K562 (cell line): ENCODE measurements around the gene OSTF1. TPM values are rescaled to one million over a fixed set of nuclear protein-coding genes. Genes with fewer than 3 reads are reported as not detected.

Source experiments
- ATAC-seq: fragments of 200-7000 bp; cut with Tn5 transposase; 3 replicates; pipeline ENCODE4 v1.9.1; 2020; ENCODE audit warnings: moderate library complexity
- BruUV-seq: library from RNA; stranded (reverse); fragments of 400-500 nt; replicated peaks from 2 replicates; lab custom pipeline; 2021; lab: Mats Ljungman, UMichigan
- CTCF ChIA-PET: fragments of 300-600 bp; formaldehyde crosslinking; extraction: SDS; loops from one replicate; lab custom pipeline; 2021; ENCODE audit warnings: low intra/inter-chr PET ratio; lab: Yijun Ruan, JAX
- POLR2A ChIA-PET: fragments of 300-600, 350-650 bp; sonication (Branson Sonifier 250); formaldehyde crosslinking; extraction: SDS; loops from one replicate; lab custom pipeline; 2021; ENCODE audit warnings: antibody characterized with exemption, inconsistent platforms; lab: Yijun Ruan, JAX
- DNase-seq, 4 experiments: peaks; one replicate each; pipeline versions ENCODE4 v3.0.0 to v3.0.0-alpha.2; 2011 to 2018; ENCODE audit warnings: low spot score in 3 of 4, mixed read lengths in 3 of 4; ENCODE audit errors: extremely low read depth in 1 of 4
- FAIRE-seq: peaks from 2 replicates; lab custom pipeline; 2011; peaks lifted over from hg19 to GRCh38; lab: Jason Lieb, UNC
- H2AFZ ChIP-seq: 2 replicates; pipeline ENCODE4 v1.6.0; 2011; ENCODE audit warnings: low read depth, low read length, control low read depth, inconsistent platforms
- H3K27ac ChIP-seq: fragments of 200-600 bp; 3 replicates; pipeline ENCODE4 v1.8.0; 2011; ENCODE audit warnings: low read depth, mild to moderate bottlenecking, control low read depth, inconsistent platforms, low read length, moderate library complexity, mixed read lengths; ENCODE audit errors: extremely low read depth
- H3K27me3 ChIP-seq, 2 experiments: fragments of 300-600 bp in 1 of 2; 2 replicates in 1 of 2; 3 replicates in 1 of 2; pipeline versions ENCODE4 v1.6.0 to v1.8.0; 2011; ENCODE audit warnings: inconsistent platforms in 2 of 2, low read length in 2 of 2, mild to moderate bottlenecking in 1 of 2, mixed read lengths in 1 of 2, moderate library complexity in 1 of 2; ENCODE audit not compliant: control insufficient read depth in 2 of 2, insufficient read depth in 2 of 2
- H3K36me3 ChIP-seq: fragments of 300-600 bp; 3 replicates; pipeline ENCODE4 v1.8.0; 2011; ENCODE audit warnings: mild to moderate bottlenecking, low read length, inconsistent platforms; ENCODE audit not compliant: control insufficient read depth, insufficient read depth
- H3K4me1 ChIP-seq, 2 experiments: fragments of 200-600 bp in 1 of 2; replicated peaks in 1 of 2; 2 replicates in 1 of 2; 3 replicates in 1 of 2; pipeline versions ENCODE4 v1.5.1 to v1.8.0; 2011; ENCODE audit warnings: inconsistent platforms in 2 of 2, low read length in 2 of 2, mild to moderate bottlenecking in 1 of 2, mixed read lengths in 1 of 2, moderate library complexity in 1 of 2; ENCODE audit not compliant: control insufficient read depth in 2 of 2, insufficient read depth in 2 of 2
- H3K4me2 ChIP-seq: 2 replicates; pipeline ENCODE4 v1.6.1; 2011; ENCODE audit warnings: low read length, control low read depth, inconsistent platforms, mixed read lengths; ENCODE audit not compliant: insufficient read depth
- H3K4me3 ChIP-seq: fragments of 200-600 bp; sonication (generic), shearing (Covaris generic); 2 replicates; pipeline ENCODE4 v1.5.1; 2016; ENCODE audit warnings: control low read depth, inconsistent platforms
- H3K79me2 ChIP-seq: fragments of 200-600 bp; 3 replicates; pipeline ENCODE4 v1.8.0; 2011; ENCODE audit warnings: low read length, inconsistent platforms; ENCODE audit not compliant: control insufficient read depth, insufficient read depth
- H3K9ac ChIP-seq, 2 experiments: 2 replicates each; pipeline versions ENCODE4 v1.6.0 to v1.6.1; 2011; ENCODE audit warnings: low read depth in 2 of 2, low read length in 2 of 2, control low read depth in 1 of 2, inconsistent platforms in 1 of 2, mild to moderate bottlenecking in 1 of 2, mixed read lengths in 1 of 2; ENCODE audit not compliant: insufficient read depth in 1 of 2
- H3K9me1 ChIP-seq: one replicate; pipeline ENCODE4 v1.6.0; 2011; ENCODE audit warnings: inconsistent platforms, mild to moderate bottlenecking, low read length, moderate library complexity; ENCODE audit not compliant: control insufficient read depth, insufficient read depth
- H3K9me3 ChIP-seq: replicated peaks from 2 replicates; pipeline ENCODE4 v1.5.1; 2011; ENCODE audit warnings: low read depth, low read length, inconsistent platforms; ENCODE audit not compliant: control insufficient read depth, insufficient read depth
- H4K20me1 ChIP-seq: replicated peaks from 2 replicates; pipeline ENCODE4 v1.6.1; 2011; ENCODE audit warnings: low read length, inconsistent platforms, mixed read lengths; ENCODE audit not compliant: control insufficient read depth, insufficient read depth
- CREM ChIP-seq: IDR thresholded peaks from 2 replicates; pipeline ENCODE4 v1.6.1; 2014; ENCODE audit warnings: antibody characterized with exemption, low read depth
- EHMT2 ChIP-seq: fragments of 450-650 bp; IDR thresholded peaks from 2 replicates; pipeline ENCODE4 v1.6.1; 2018; ENCODE audit warnings: antibody characterized with exemption
- IRF2 ChIP-seq: sonication (generic); formaldehyde crosslinking; IDR thresholded peaks from 2 replicates; pipeline ENCODE4 v1.8.1; 2022; ENCODE audit warnings: mild to moderate bottlenecking, missing genetic modification reagents
- MYBL2 ChIP-seq, 2 experiments: fragments of 450-650 bp in 1 of 2; sonication (generic) in 1 of 2; formaldehyde crosslinking in 1 of 2; IDR thresholded peaks; 2 replicates each; pipeline versions ENCODE4 v1.6.1 to v1.8.1; 2017 to 2022; ENCODE audit warnings: borderline replicate concordance in 1 of 2, inconsistent platforms in 1 of 2, low read depth in 1 of 2, mild to moderate bottlenecking in 1 of 2, missing genetic modification reagents in 1 of 2, moderate library complexity in 1 of 2
- NCOA2 ChIP-seq, 2 experiments: fragments of 450-650 bp; IDR thresholded peaks; 2 replicates each; pipeline ENCODE4 v1.6.1; 2018; ENCODE audit warnings: mild to moderate bottlenecking in 2 of 2, moderate library complexity in 1 of 2; ENCODE audit not compliant: partially characterized antibody in 2 of 2
- NCOR1 ChIP-seq: fragments of 450-650 bp; IDR thresholded peaks from 2 replicates; pipeline ENCODE4 v1.6.1; 2016; ENCODE audit warnings: mild to moderate bottlenecking, moderate library complexity
- NFE2 ChIP-seq: IDR thresholded peaks from 2 replicates; pipeline ENCODE4 v1.6.1; 2014; ENCODE audit warnings: antibody characterized with exemption, low read depth
- PHTF2 ChIP-seq: fragments of 250-450 bp; sonication (Bioruptor Pico); IDR thresholded peaks from 2 replicates; pipeline ENCODE4 v1.5.0; 2021; ENCODE audit warnings: mild to moderate bottlenecking
- PTTG1 ChIP-seq: fragments of 450-650 bp; IDR thresholded peaks from 2 replicates; pipeline ENCODE4 v1.6.1; 2016; ENCODE audit warnings: low read depth, mild to moderate bottlenecking, missing genetic modification characterization, missing compliant biosample characterization
- SLC30A9 ChIP-seq: fragments of 250-450 bp; sonication (Bioruptor Pico); IDR thresholded peaks from 2 replicates; pipeline ENCODE4 v1.8.0; 2022; ENCODE audit warnings: mild to moderate bottlenecking, moderate library complexity
- SMARCE1 ChIP-seq: fragments of 450-650 bp; IDR thresholded peaks from 2 replicates; pipeline ENCODE4 v1.7.1; 2016; ENCODE audit warnings: mild to moderate bottlenecking
- ZNF121 ChIP-seq: sonication (generic); formaldehyde crosslinking; conservative IDR thresholded peaks from 2 replicates; pipeline ENCODE4 v1.8.0; 2022; ENCODE audit warnings: missing genetic modification reagents
- ZNF518B ChIP-seq: fragments of 250-450 bp; sonication (Bioruptor Pico); IDR thresholded peaks from 2 replicates; pipeline ENCODE4 v1.5.0; 2021; ENCODE audit warnings: mild to moderate bottlenecking, moderate library complexity
- WGBS: fragments of 100-300 bp; shearing (Covaris generic); methylation state at CpG from one replicate; pipeline ENCODE4 v1.1.6; 2016; ENCODE audit warnings: low coverage, mixed read lengths; ENCODE audit not compliant: insufficient coverage; ENCODE audit errors: missing lambda C conversion rate; 5-methylcytosine and 5-hydroxymethylcytosine counted together
- in situ Hi-C: fragments of 300-500 bp; cut with MboI; formaldehyde crosslinking; loops from 4 replicates; pipeline ENCODE4 v1.15.0; 2018; ENCODE audit warnings: inconsistent platforms, mixed read lengths
- intact Hi-C: fragments of 100-400 bp; cut with micrococcal nuclease; formaldehyde crosslinking; loops from 2 replicates; pipeline ENCODE4 v1.14.2; 2022
- polyA plus RNA-seq, 8 experiments: library from polyadenylated mRNA; depleted of rRNA in 4 of 8; stranded (reverse) in 5 of 8; unstranded in 3 of 8; fragments of >200 nt; fragmentation: Nextera tagmentation in 2 of 8; fragmentation: Illumina TruSeq in 1 of 8; extraction: Ambion mirVana in 2 of 8; extraction: Trizol in 1 of 8; gene quantifications; 2 replicates each; pipeline versions ENCODE4 v1.2.1 to v1.2.3, GENCODE V29; 2011 to 2014; ENCODE audit warnings: inconsistent platforms in 1 of 8, missing spikeins in 1 of 8
- total RNA-seq, 7 experiments: library from RNA; depleted of rRNA in 6 of 7; stranded (reverse); fragments of >200 nt in 6 of 7; fragmentation: Illumina TruSeq in 2 of 7; extraction: Trizol in 2 of 7; gene quantifications; 2 replicates each; pipeline versions ENCODE4 v1.2.1 to v1.2.3, GENCODE V29; 2011 to 2021; ENCODE audit warnings: low replicate concordance in 1 of 7

OSTF1 gene
- total and polyA plus RNA-seq, 9 of the 15 experiments (the other 6 are each of a cell fraction or from before 2014, with no cell fraction given), result 15.0 to 37.3 (median 23.0) TPM

DNA sequence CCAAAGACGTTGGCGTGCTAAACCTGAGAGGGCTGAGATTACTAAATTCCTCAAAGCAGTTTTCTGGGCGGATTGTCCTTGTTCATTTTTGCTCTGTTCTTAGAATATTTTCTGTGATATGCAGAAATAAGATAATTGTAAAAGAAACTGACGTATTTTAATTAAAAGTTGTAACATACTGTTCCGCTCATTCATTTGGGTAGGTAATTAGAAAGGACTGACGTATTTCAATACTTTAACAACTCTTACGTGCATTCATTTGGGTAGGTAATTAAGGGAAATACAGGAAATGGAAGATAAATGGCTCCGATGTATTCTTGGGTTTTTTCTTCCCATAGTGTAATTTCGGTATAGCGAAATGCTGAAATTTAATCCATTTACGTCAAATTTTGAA is 1.1 kb downstream of the OSTF1 start:
- no TSS peak for BruUV-seq
- peaks cover 28% of the 10 kb centered on the region for H3K79me2 ChIP-seq
- peak overlapping the region in 1 of 2 experiments; percentile 64; a peak in 3 of 4 replicates for H3K9ac ChIP-seq
- FAIRE-seq (no peak), DNase-seq (no peak)
- H3K9me1 ChIP-seq, result no peaks in the 10 kb centered on the region
- H3K27ac ChIP-seq, result peak overlapping the region; percentile 73; the same call in 1 of the 3 replicates
- no peaks in the 10 kb centered on the region for H3K36me3 ChIP-seq
- peak overlapping the region; percentile 86 for H3K4me3 ChIP-seq
- H4K20me1 ChIP-seq, result no peaks in the 10 kb centered on the region
- 0 out of 2 replicates have a peak, but pooled peaks have one; percentile 9 for TF ChIP-seq SMARCE1
- TF ChIP-seq NCOA2 (IDR thresholded peaks at IDR 0.05; ENCODE audit: partially characterized antibody in 2 of 2), result no peak
- no peak for TF ChIP-seq NCOR1
- TF ChIP-seq PHTF2 (CRISPR knock-in tag), result no peak
- TF ChIP-seq SLC30A9 (CRISPR knock-in tag), result no peak
- TF ChIP-seq, all 486 proteins: peak for 1
- intact Hi-C loops, result loop anchor here (5.0 kb wide), 2 partner anchors 62 to 98 kb away; partner anchors contain the start of gene CARNMT1
- CTCF ChIA-PET, result no interaction called here
- Histone ChIP-seq H3K4me1 (peaks cover 8 to 20% of the 10 kb centered on the region in 2 experiments; a peak in 4 of 5 replicates), H3K27me3 (no peaks in the 10 kb centered on the region), H3K9me3 (no peaks in the 10 kb centered on the region), H3K4me2 (peak overlapping the region; percentile 84), H2AFZ (peak overlapping the region; percentile 81)
- in situ Hi-C loops, result no loop called here
- POLR2A ChIA-PET, result interaction anchor here (0.7 kb wide), 1 partner anchor 16 kb away, joined by 3 read pairs; no protein-coding TSS in a partner anchor
- WGBS, result 17% methylated on average over 11 of the region's 11 CpGs
- no peak for ATAC-seq

GRCh38 chr9:75090579-75090978 is 2.3 kb downstream of the OSTF1 start:
- no peak for DNase-seq
- intact Hi-C loops, result no loop called here
- CTCF ChIA-PET, result no interaction called here
- H3K79me2 ChIP-seq, result peaks cover 28% of the 10 kb centered on the region
- TF ChIP-seq CREM, result no peak
- no peak for TF ChIP-seq IRF2 (CRISPR knock-in tag)
- no peak for TF ChIP-seq ZNF518B
- TF ChIP-seq PTTG1 (tag), result no peak
- TF ChIP-seq NFE2, result no peak
- no peak for TF ChIP-seq MYBL2 (IDR thresholded peaks at IDR 0.05; ENCODE audit: low read depth)
- TF ChIP-seq MYBL2 (CRISPR knock-in tag; IDR thresholded peaks at IDR 0.05; ENCODE audit: borderline replicate concordance), result no peak
- peak; percentile 51 for TF ChIP-seq ZNF121 (CRISPR knock-in tag)
- no peak for TF ChIP-seq EHMT2
- TF ChIP-seq, all 486 proteins: peak for 1
- no TSS peak for BruUV-seq
- Histone ChIP-seq H3K9me3 (no peaks in the 10 kb centered on the region), H3K27ac (no peak overlapping the region), H3K4me3 (no peak overlapping the region), H4K20me1 (no peaks in the 10 kb centered on the region), H3K9ac (no peak overlapping the region), H2AFZ (no peak overlapping the region), H3K36me3 (no peaks in the 10 kb centered on the region), H3K4me2 (no peak overlapping the region), H3K27me3 (no peaks in the 10 kb centered on the region), H3K4me1 (peaks cover 8 to 14% of the 10 kb centered on the region in 2 experiments; a peak in 4 of 5 replicates), H3K9me1 (no peaks in the 10 kb centered on the region)
- WGBS, result 76% methylated on average over 3 of the region's 4 CpGs
- FAIRE-seq (no peak), ATAC-seq (no peak)
- in situ Hi-C loops, result no loop called here
- POLR2A ChIA-PET, result interaction anchor here (0.7 kb wide), 1 partner anchor 26 kb away, joined by 3 read pairs; no protein-coding TSS in a partner anchor
